Skeletal muscle satellite cell (primary cell): Measurements from ENCODE around the gene NRBF2.

Experiments used
- H3K27me3 ChIP-seq: 2 replicates; pipeline ENCODE4 v1.7.0; 2013; ENCODE audit warnings: low read length; ENCODE audit not compliant: control insufficient read depth, insufficient read depth
- H3K36me3 ChIP-seq: 2 replicates; pipeline ENCODE4 v1.7.0; 2013; ENCODE audit warnings: mild to moderate bottlenecking, control low read depth, low read length; ENCODE audit not compliant: insufficient read depth
- H3K4me1 ChIP-seq: 2 replicates; pipeline ENCODE4 v1.7.0; 2013; ENCODE audit warnings: low read length; ENCODE audit not compliant: control insufficient read depth, insufficient read depth
- H3K4me2 ChIP-seq: 2 replicates; pipeline ENCODE4 v1.7.0; 2013; ENCODE audit warnings: mild to moderate bottlenecking, low read length
- H3K4me3 ChIP-seq: 2 replicates; pipeline ENCODE4 v1.7.0; 2013; ENCODE audit warnings: low read length
- H3K9ac ChIP-seq: 2 replicates; pipeline ENCODE4 v1.7.0; 2013; ENCODE audit warnings: mild to moderate bottlenecking, low read depth, low read length, moderate library complexity
- H3K9me3 ChIP-seq: replicated peaks from 2 replicates; pipeline ENCODE4 v1.7.0; 2013; ENCODE audit warnings: mild to moderate bottlenecking, control low read depth, low read length

Gene NRBF2

DNA sequence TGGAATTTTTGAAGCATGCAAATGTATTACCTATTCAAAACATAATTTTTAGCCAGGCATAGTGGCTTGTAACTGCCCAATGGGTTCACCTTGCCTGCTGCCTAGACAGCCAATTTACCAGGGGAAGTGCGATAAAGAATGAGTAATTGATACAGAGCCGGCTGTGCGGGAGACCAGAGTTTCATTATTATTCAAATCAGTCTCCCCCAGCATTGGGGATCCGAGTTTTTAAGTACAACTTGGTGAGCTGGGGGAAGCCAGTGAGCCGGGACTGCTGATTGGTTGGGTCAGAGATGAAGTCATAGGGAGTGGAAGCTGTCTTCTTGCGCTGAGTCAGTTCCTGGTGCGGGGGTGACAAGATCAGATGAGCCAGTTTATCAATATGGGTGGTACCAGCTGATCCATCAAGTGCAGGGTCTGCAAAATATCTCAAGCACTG lies 29.1 kb upstream of the NRBF2 start:
- Histone ChIP-seq H3K4me1 (peaks cover 23% of the 10 kb centered on the region), H3K9ac (no peak overlapping the region), H3K4me3 (no peak overlapping the region), H3K4me2 (no peak overlapping the region), H3K27me3 (no peaks in the 10 kb centered on the region), H3K9me3 (no peaks in the 10 kb centered on the region), H3K36me3 (no peaks in the 10 kb centered on the region)

GRCh38 chr10:63105225-63106110 lies 27.7 kb upstream of the NRBF2 start:
- peaks cover 23% of the 10 kb centered on the region for H3K4me1 ChIP-seq
- no peaks in the 10 kb centered on the region for H3K27me3 ChIP-seq
- H3K36me3 ChIP-seq = no peaks in the 10 kb centered on the region
- peak overlapping the region; percentile 83 for H3K4me2 ChIP-seq
- peak overlapping the region; percentile 63 for H3K4me3 ChIP-seq
- H3K9me3 ChIP-seq = no peaks in the 10 kb centered on the region
- peak overlapping the region; percentile 49 for H3K9ac ChIP-seq

GRCh38 chr10:63106111-63106755 lies 26.9 kb upstream of the NRBF2 start:
- peak overlapping the region; percentile 57 for H3K9ac ChIP-seq

DNA sequence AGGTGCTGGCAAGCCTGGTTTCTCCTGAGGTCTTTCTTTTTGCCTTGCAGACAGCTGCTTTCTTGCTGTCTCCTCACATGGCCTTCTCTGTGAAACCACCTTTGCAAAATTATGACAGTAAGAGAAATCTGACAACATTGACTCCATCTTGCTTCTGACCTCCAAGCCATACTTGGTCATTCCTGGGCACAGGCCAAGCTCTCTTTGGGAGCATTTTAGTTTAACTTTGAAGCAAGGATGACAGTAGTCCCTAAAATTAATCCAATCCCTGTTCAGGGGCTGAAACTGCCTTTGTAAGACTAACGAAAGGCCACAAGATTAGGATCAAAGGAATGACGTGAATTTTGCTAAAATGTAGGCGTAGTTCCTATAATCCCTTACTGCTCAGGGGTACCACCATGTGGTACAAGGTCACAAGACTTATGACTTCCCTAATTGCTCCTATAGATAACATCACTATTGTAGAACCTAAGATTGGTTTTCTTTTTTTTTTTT lies 25.1 kb upstream of the NRBF2 start:
- Histone ChIP-seq H3K9ac (no peak overlapping the region), H3K4me1 (peaks cover 18% of the 10 kb centered on the region), H3K4me2 (no peak overlapping the region), H3K9me3 (no peaks in the 10 kb centered on the region), H3K27me3 (no peaks in the 10 kb centered on the region), H3K4me3 (no peak overlapping the region), H3K36me3 (no peaks in the 10 kb centered on the region)

More at GRCh38 chr10:63106111-63106755, 26.9 kb upstream of the NRBF2 start:
- Histone ChIP-seq H3K4me3 (peak overlapping the region; percentile 63), H3K27me3 (no peaks in the 10 kb centered on the region), H3K36me3 (no peaks in the 10 kb centered on the region), H3K9me3 (no peaks in the 10 kb centered on the region), H3K4me2 (peak overlapping the region; percentile 83), H3K4me1 (peaks cover 23% of the 10 kb centered on the region)

DNA sequence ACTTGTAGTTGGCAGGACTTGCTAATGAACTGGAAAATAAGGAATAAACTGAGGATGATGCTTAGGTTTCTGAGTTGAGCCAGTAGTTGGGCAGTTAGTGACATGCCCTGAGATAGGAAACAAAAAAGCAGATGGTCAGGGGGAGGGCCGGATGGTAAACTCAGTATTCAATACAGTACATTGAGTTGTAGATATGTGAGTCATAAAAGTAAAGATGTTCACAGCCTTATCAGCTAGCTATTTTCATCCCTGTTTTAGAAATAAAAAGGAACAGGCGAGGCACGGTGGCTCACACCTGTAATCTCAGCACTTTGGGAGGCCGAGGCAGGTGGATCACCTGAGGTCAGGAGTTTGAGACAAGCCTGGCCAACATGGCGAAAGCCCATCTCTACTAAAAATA lies 22.2 kb upstream of the NRBF2 start:
- Histone ChIP-seq H3K9me3 (no peaks in the 10 kb centered on the region), H3K4me1 (peaks cover 25% of the 10 kb centered on the region), H3K27me3 (no peaks in the 10 kb centered on the region), H3K9ac (no peak overlapping the region), H3K4me2 (no peak overlapping the region), H3K4me3 (no peak overlapping the region), H3K36me3 (no peaks in the 10 kb centered on the region)

- Histone ChIP-seq H3K9ac (no peak overlapping the region), H3K36me3 (no peaks in the 10 kb centered on the region), H3K4me3 (no peak overlapping the region), H3K4me2 (no peak overlapping the region), H3K4me1 (peaks cover 17% of the 10 kb centered on the region), H3K27me3 (no peaks in the 10 kb centered on the region), H3K9me3 (no peaks in the 10 kb centered on the region)
Observed at GRCh38 chr10:63114031-63114814, 18.9 kb upstream of the NRBF2 start.

DNA sequence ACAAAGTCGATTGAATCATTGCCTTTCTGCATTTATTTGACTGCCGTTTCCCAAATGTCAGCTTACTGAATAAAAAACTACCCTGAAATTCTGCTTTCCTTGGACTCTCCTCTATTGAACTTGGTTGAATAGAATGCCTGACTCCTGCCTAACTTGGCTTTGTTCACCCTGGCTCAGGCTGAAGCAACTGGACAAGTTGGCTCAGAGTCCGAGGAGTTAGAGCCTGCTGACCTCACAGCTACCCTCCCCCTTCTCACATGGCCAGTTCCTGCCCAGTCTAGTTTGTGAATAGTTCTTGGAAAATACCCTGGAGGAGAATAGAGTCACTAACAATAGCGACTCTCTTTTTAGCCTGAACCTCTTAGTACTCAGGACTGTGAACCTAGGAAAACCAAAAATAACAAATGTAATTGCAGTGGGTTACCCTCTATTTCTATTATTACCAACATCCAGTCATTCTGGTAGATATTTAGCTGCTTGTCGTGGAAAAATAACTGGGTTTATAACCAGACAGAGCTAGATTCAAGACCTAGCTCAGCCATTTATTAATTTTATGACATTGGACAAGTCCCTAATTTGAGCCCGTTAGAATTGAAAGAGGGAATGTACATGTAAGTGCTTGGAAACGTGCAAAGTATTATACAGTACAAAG lies 17.3 kb upstream of the NRBF2 start:
- H3K9ac ChIP-seq = peak overlapping the region; percentile 40
- H3K27me3 ChIP-seq = no peaks in the 10 kb centered on the region
- H3K4me1 ChIP-seq = peaks cover 23% of the 10 kb centered on the region
- H3K9me3 ChIP-seq = no peaks in the 10 kb centered on the region
- peak overlapping the region; percentile 19 for H3K4me2 ChIP-seq
- H3K4me3 ChIP-seq = no peak overlapping the region
- no peaks in the 10 kb centered on the region for H3K36me3 ChIP-seq

- Histone ChIP-seq H3K27me3 (no peaks in the 10 kb centered on the region), H3K4me2 (no peak overlapping the region), H3K36me3 (no peaks in the 10 kb centered on the region), H3K9ac (peak overlapping the region; percentile 40), H3K9me3 (no peaks in the 10 kb centered on the region), H3K4me1 (peaks cover 27% of the 10 kb centered on the region), H3K4me3 (no peak overlapping the region)
Observed at GRCh38 chr10:63116452-63117072, 16.6 kb upstream of the NRBF2 start.

- no peak overlapping the region for H3K4me2 ChIP-seq
- H3K9me3 ChIP-seq = no peaks in the 10 kb centered on the region
- H3K4me1 ChIP-seq = peaks cover 24% of the 10 kb centered on the region
- no peak overlapping the region for H3K9ac ChIP-seq
- no peaks in the 10 kb centered on the region for H3K36me3 ChIP-seq
- no peak overlapping the region for H3K4me3 ChIP-seq
- H3K27me3 ChIP-seq = no peaks in the 10 kb centered on the region
Observed at GRCh38 chr10:63119041-63119440, 14.1 kb upstream of the NRBF2 start.

DNA sequence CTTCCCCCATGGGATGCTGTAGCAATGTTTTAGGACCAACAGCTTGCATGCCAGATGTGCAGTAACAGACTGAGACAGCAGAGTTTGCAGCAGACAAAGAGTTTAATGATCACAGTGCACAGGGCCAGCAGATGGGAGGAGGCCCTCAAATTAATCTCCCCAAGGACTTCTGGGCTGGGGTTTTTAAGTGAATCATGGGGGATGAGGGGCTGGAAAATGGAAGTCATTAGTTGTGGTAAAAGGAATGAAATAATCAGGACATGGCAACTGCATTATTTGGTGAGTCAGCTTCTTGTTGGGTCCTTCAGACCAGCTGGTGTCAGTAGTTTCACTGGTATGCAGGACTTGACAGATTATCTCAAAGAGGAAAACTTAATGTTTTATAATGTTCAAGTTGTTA lies 12.6 kb upstream of the NRBF2 start:
- H3K9ac ChIP-seq = no peak overlapping the region

More for the DNA sequence above, 12.6 kb upstream of the NRBF2 start:
- Histone ChIP-seq H3K4me2 (no peak overlapping the region), H3K4me1 (peaks cover 18% of the 10 kb centered on the region), H3K9me3 (no peaks in the 10 kb centered on the region), H3K36me3 (no peaks in the 10 kb centered on the region), H3K4me3 (no peak overlapping the region), H3K27me3 (no peaks in the 10 kb centered on the region)
